GM12891 (cell line): ENCODE results near the gene PRSS12.

Source experiments
- POLR2A ChIP-seq: IDR thresholded peaks from 2 replicates; pipeline ENCODE4 v1.6.1; 2011; ENCODE audit warnings: low read depth, low read length, control low read depth
- POLR2AphosphoS5 ChIP-seq: IDR thresholded peaks from 2 replicates; pipeline ENCODE4 v1.6.1; 2011; ENCODE audit warnings: low read depth, low read length, control low read depth
- SPI1 ChIP-seq: IDR thresholded peaks from 2 replicates; pipeline ENCODE4 v1.6.1; 2011; ENCODE audit warnings: low read depth, low read length, control low read depth

DNA sequence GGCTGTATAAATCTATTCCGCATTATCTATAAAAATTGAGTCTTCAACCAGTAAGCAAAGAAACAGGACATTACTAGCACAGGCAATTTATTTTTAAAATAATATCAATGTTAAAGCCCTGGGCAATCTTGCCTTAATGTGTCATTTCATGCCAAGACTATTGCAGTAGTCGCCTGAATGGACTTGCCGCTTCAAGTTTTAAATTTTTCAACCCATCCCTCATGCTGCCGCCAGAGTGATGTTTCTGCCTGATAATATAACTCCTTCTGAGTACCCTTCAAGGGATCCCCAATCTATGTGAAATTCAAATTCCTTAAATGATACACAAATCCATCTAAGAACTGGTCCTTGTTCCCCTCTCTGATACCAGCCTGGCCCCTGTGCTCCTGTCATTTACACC, 66.9 kb downstream of the PRSS12 start:
- TF ChIP-seq POLR2AphosphoS5: no peak
- TF ChIP-seq POLR2A: no peak
- no peak for TF ChIP-seq SPI1
